ENCODE results near the gene PCDHGC3.

The PCDHGC3 gene

DNA sequence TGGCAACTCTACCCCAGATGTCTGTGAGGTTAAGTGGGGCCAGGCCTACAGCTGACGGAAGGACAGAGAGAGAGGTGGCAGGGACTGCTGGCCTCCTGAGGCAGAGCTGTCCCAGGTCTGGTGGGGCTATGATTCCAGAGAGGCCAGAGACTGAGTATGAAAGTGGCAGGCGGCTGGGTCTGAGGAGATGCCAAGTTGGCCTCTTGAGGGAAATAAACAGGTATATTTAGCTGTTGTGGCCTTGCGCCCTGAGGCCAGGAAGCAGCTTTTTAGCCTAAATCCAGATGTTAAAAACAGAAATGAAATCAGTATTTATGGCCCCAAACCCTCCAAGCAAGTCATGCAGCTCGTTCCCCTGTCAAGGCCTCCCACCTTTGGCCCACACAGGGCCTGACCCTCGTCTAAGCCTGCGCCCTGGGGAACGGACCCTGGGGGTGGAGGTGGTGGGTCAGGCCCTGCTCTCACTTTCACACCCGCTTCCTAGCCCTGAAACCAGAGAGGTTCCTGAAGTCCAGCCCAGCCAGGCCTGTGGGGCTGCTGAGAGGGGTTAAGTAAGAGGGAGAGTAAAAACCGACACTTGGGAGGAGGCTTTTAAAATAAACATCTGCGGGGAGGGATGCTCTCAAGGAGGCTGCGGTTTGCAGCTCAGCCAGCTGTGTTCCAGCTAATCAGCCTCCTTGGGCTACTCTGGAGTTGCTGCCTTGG is 31.8 kb downstream of the PCDHGC3 start:
- Histone ChIP-seq H3K36me3 (replicated peaks; ENCODE audit: low read depth, low read length) (no peaks in the 10 kb centered on the region), H3K79me2 (ENCODE audit: low read length) (no peaks in the 10 kb centered on the region), H3K4me2 (ENCODE audit: low read length) (no peak overlapping the region), H3K9ac (ENCODE audit: low read length) (no peak overlapping the region), H4K20me1 (ENCODE audit: insufficient read depth, low read length) (no peaks in the 10 kb centered on the region), H3K27ac (ENCODE audit: low read length) (no peak overlapping the region), H3K9me3 (ENCODE audit: insufficient read depth, low read length) (no peaks in the 10 kb centered on the region), H2AFZ (ENCODE audit: low read depth, low read length) (no peak overlapping the region), H3K27me3 (ENCODE audit: low read depth, low read length) (no peaks in the 10 kb centered on the region), H3K4me3 (ENCODE audit: low read length) (no peak overlapping the region), H3K4me1 (ENCODE audit: low read length) (peaks cover 42% of the 10 kb centered on the region)
- TF ChIP-seq EZH2phosphoT487 (IDR thresholded peaks at IDR 0.05; ENCODE audit: low read depth) (no peak), CTCF (IDR thresholded peaks at IDR 0.05; ENCODE audit: low read depth, low read length) (no peak)

GRCh38 chr5:141508440-141508797 is 32.7 kb downstream of the PCDHGC3 start:
- H3K79me2 ChIP-seq (ENCODE audit: low read length) = no peaks in the 10 kb centered on the region
- H2AFZ ChIP-seq (ENCODE audit: low read depth, low read length) = no peak overlapping the region
- TF ChIP-seq CTCF (IDR thresholded peaks at IDR 0.05; ENCODE audit: low read depth, low read length) (no peak), EZH2phosphoT487 (IDR thresholded peaks at IDR 0.05; ENCODE audit: low read depth) (no peak)
- H3K4me2 ChIP-seq (ENCODE audit: low read length) = peak overlapping the region; percentile 71; the same call in 1 of the 2 replicates
- H3K36me3 ChIP-seq (replicated peaks; ENCODE audit: low read depth, low read length) = no peaks in the 10 kb centered on the region
- H3K27ac ChIP-seq (ENCODE audit: low read length) = no peak overlapping the region
- no peaks in the 10 kb centered on the region for H4K20me1 ChIP-seq (ENCODE audit: insufficient read depth, low read length)
- H3K9ac ChIP-seq (ENCODE audit: low read length) = no peak overlapping the region
- 0 out of 2 replicates have a peak overlapping the region, but pooled peaks have one; percentile 48 for H3K4me3 ChIP-seq (ENCODE audit: low read length)
- H3K9me3 ChIP-seq (ENCODE audit: insufficient read depth, low read length) = no peaks in the 10 kb centered on the region
- peaks cover 48% of the 10 kb centered on the region for H3K4me1 ChIP-seq (ENCODE audit: low read length)
- no peaks in the 10 kb centered on the region for H3K27me3 ChIP-seq (ENCODE audit: low read depth, low read length)

GRCh38 chr5:141508798-141509611 is 33.2 kb downstream of the PCDHGC3 start:
- Histone ChIP-seq H2AFZ (ENCODE audit: low read depth, low read length) (no peak overlapping the region), H3K9ac (ENCODE audit: low read length) (no peak overlapping the region; the same call in 1 of the 2 replicates), H3K4me2 (ENCODE audit: low read length) (peak overlapping the region; percentile 71), H3K36me3 (replicated peaks; ENCODE audit: low read depth, low read length) (no peaks in the 10 kb centered on the region), H3K4me3 (ENCODE audit: low read length) (peak overlapping the region; percentile 48; the same call in 1 of the 2 replicates), H3K27me3 (ENCODE audit: low read depth, low read length) (no peaks in the 10 kb centered on the region), H3K9me3 (ENCODE audit: insufficient read depth, low read length) (no peaks in the 10 kb centered on the region), H3K79me2 (ENCODE audit: low read length) (no peaks in the 10 kb centered on the region), H3K27ac (ENCODE audit: low read length) (no peak overlapping the region), H3K4me1 (ENCODE audit: low read length) (peaks cover 50% of the 10 kb centered on the region), H4K20me1 (ENCODE audit: insufficient read depth, low read length) (no peaks in the 10 kb centered on the region)
- TF ChIP-seq EZH2phosphoT487 (IDR thresholded peaks at IDR 0.05; ENCODE audit: low read depth) (no peak), CTCF (IDR thresholded peaks at IDR 0.05; ENCODE audit: low read depth, low read length) (no peak)

GRCh38 chr5:141510160-141510559 is 34.4 kb downstream of the PCDHGC3 start:
- no peak overlapping the region for H2AFZ ChIP-seq (ENCODE audit: low read depth, low read length)
- TF ChIP-seq EZH2phosphoT487 (IDR thresholded peaks at IDR 0.05; ENCODE audit: low read depth) = no peak
- TF ChIP-seq CTCF (IDR thresholded peaks at IDR 0.05; ENCODE audit: low read depth, low read length) = no peak
- H3K27ac ChIP-seq (ENCODE audit: low read length) = no peak overlapping the region
- no peaks in the 10 kb centered on the region for H3K27me3 ChIP-seq (ENCODE audit: low read depth, low read length)
- H3K79me2 ChIP-seq (ENCODE audit: low read length) = no peaks in the 10 kb centered on the region
- H3K4me2 ChIP-seq (ENCODE audit: low read length) = no peak overlapping the region
- no peak overlapping the region for H3K9ac ChIP-seq (ENCODE audit: low read length)
- H3K4me1 ChIP-seq (ENCODE audit: low read length) = peaks cover 56% of the 10 kb centered on the region
- no peaks in the 10 kb centered on the region for H3K9me3 ChIP-seq (ENCODE audit: insufficient read depth, low read length)
- H3K36me3 ChIP-seq (replicated peaks; ENCODE audit: low read depth, low read length) = no peaks in the 10 kb centered on the region
- no peaks in the 10 kb centered on the region for H4K20me1 ChIP-seq (ENCODE audit: insufficient read depth, low read length)
- no peak overlapping the region for H3K4me3 ChIP-seq (ENCODE audit: low read length)
